Parathyroid adenoma (tissue), 2 donors: ENCODE data around the gene ZNF831.

Source experiments
- H2AFZ ChIP-seq: fragments of 300-600 bp; sonication (generic); one replicate; pipeline ENCODE4 v1.7.0; 2017; ENCODE audit warnings: antibody characterized with exemption, mild to moderate bottlenecking
- H3K27ac ChIP-seq: fragments of 300-600 bp; sonication (generic); one replicate; pipeline ENCODE4 v1.7.0; 2017
- H3K27me3 ChIP-seq: fragments of 300-600 bp; sonication (generic); one replicate; pipeline ENCODE4 v1.7.0; 2017; ENCODE audit warnings: low read length; ENCODE audit not compliant: control insufficient read depth, insufficient read depth
- H3K36me3 ChIP-seq: fragments of 300-600 bp; sonication (generic); one replicate; pipeline ENCODE4 v1.7.0; 2017; ENCODE audit warnings: low read length; ENCODE audit not compliant: control insufficient read depth, insufficient read depth
- H3K4me1 ChIP-seq: fragments of 300-600 bp; sonication (generic); one replicate; pipeline ENCODE4 v1.7.0; 2017; ENCODE audit warnings: control low read depth
- H3K4me2 ChIP-seq: fragments of 300-600 bp; sonication (generic); one replicate; pipeline ENCODE4 v1.7.0; 2017; ENCODE audit warnings: low read length
- H3K4me3 ChIP-seq: fragments of 300-600 bp; sonication (generic); one replicate; pipeline ENCODE4 v1.7.0; 2017; ENCODE audit warnings: low read depth, low read length
- H3K79me2 ChIP-seq: fragments of 300-600 bp; sonication (generic); one replicate; pipeline ENCODE4 v1.7.0; 2017; ENCODE audit warnings: control low read depth
- H3K9ac ChIP-seq: fragments of 300-600 bp; sonication (generic); one replicate; pipeline ENCODE4 v1.7.0; 2017; ENCODE audit warnings: mild to moderate bottlenecking
- H3K9me3 ChIP-seq: fragments of 300-600 bp; sonication (generic); one replicate; pipeline ENCODE4 v1.7.0; 2017; ENCODE audit warnings: low read length; ENCODE audit not compliant: control insufficient read depth
- TF ChIP-seq, protein P1 (sequence below): fragments of 300-600 bp; sonication (generic); IDR thresholded peaks from one replicate; pipeline ENCODE4 v1.7.0; 2017; ENCODE audit warnings: antibody characterized with exemption, mild to moderate bottlenecking
- donor health status: primary hyperparathyroidism.

ZNF831 gene

GRCh38 chr20:59259946-59260345 is 96.3 kb downstream of the ZNF831 start:
- H2AFZ ChIP-seq, result no peak overlapping the region
- H3K4me3 ChIP-seq, result no peak overlapping the region
- H3K4me1 ChIP-seq, result no peaks in the 10 kb centered on the region
- no peaks in the 10 kb centered on the region for H3K79me2 ChIP-seq
- H3K9ac ChIP-seq, result no peak overlapping the region
- H3K36me3 ChIP-seq, result no peaks in the 10 kb centered on the region
- no peak overlapping the region for H3K4me2 ChIP-seq
- TF ChIP-seq, protein P1, sequence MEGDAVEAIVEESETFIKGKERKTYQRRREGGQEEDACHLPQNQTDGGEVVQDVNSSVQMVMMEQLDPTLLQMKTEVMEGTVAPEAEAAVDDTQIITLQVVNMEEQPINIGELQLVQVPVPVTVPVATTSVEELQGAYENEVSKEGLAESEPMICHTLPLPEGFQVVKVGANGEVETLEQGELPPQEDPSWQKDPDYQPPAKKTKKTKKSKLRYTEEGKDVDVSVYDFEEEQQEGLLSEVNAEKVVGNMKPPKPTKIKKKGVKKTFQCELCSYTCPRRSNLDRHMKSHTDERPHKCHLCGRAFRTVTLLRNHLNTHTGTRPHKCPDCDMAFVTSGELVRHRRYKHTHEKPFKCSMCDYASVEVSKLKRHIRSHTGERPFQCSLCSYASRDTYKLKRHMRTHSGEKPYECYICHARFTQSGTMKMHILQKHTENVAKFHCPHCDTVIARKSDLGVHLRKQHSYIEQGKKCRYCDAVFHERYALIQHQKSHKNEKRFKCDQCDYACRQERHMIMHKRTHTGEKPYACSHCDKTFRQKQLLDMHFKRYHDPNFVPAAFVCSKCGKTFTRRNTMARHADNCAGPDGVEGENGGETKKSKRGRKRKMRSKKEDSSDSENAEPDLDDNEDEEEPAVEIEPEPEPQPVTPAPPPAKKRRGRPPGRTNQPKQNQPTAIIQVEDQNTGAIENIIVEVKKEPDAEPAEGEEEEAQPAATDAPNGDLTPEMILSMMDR, result no peak
- no peaks in the 10 kb centered on the region for H3K9me3 ChIP-seq
- no peaks in the 10 kb centered on the region for H3K27me3 ChIP-seq
- H3K27ac ChIP-seq, result no peak overlapping the region

GRCh38 chr20:59265298-59265697 is 101.7 kb downstream of the ZNF831 start:
- no peaks in the 10 kb centered on the region for H3K36me3 ChIP-seq
- no peaks in the 10 kb centered on the region for H3K9me3 ChIP-seq
- H3K4me2 ChIP-seq, result no peak overlapping the region
- no peak overlapping the region for H3K9ac ChIP-seq
- TF ChIP-seq, protein P1, result no peak
- no peak overlapping the region for H3K27ac ChIP-seq
- no peaks in the 10 kb centered on the region for H3K4me1 ChIP-seq
- no peaks in the 10 kb centered on the region for H3K79me2 ChIP-seq
- H2AFZ ChIP-seq, result no peak overlapping the region
- H3K4me3 ChIP-seq, result no peak overlapping the region
- no peaks in the 10 kb centered on the region for H3K27me3 ChIP-seq

- H3K9ac ChIP-seq, result no peak overlapping the region
- H3K27me3 ChIP-seq, result no peaks in the 10 kb centered on the region
- no peaks in the 10 kb centered on the region for H3K4me1 ChIP-seq
- H3K36me3 ChIP-seq, result no peaks in the 10 kb centered on the region
- H3K9me3 ChIP-seq, result no peaks in the 10 kb centered on the region
- H3K4me2 ChIP-seq, result no peak overlapping the region
- no peaks in the 10 kb centered on the region for H3K79me2 ChIP-seq
- TF ChIP-seq, protein P1, result no peak
- H3K27ac ChIP-seq, result no peak overlapping the region
- H2AFZ ChIP-seq, result no peak overlapping the region
- no peak overlapping the region for H3K4me3 ChIP-seq
Measured at GRCh38 chr20:59268870-59269269, 105.2 kb downstream of the ZNF831 start.

DNA sequence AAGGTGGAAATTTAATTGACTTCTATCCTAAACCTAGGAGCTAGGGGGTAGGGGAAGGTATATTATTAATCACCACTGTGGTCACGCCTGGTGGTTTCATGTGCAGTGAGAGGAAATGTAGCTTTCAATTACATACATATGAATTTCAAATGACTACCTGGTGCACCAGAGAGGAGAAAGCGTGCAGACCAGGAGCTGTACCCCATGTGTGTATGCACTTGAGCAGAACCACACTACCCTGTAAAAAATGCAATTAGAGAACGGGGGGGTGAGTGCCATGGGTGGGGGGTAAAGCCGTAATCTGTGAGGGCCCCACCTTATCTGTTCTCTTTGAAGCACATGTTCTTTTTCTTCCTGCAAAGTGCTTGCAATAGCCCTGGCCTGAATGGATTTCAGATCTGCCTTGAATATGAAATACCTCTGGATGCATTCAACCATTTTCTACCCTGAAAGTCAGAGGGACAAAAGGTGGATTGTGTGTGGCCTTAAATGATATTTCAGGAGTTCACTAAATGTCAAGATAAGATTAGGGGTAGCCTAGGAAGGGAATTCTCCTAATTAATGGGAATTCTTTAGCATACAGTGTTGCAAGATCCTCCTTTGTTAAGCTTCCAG is 105.9 kb downstream of the ZNF831 start:
- TF ChIP-seq, protein P1, result no peak
- H3K9ac ChIP-seq, result no peak overlapping the region

DNA sequence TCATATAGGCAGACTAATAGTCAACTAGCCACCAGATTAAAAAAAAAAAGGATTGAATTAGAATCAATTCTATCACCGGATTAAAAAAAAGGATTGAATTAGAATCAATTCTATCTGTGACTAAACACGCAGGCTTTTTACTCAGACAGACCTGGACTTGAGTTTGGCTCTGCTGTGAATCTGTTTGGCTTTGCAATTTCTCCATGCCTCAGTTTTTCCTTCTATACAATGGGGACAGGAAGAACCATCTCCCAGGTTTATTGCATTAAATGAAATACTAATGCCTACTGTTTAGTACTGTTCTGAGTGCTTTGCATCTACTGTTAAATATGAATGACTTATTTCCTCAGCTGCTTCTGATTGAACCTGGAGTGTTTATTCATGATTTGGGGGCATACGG is 106.8 kb downstream of the ZNF831 start:
- Histone ChIP-seq H3K36me3 (no peaks in the 10 kb centered on the region), H3K27ac (no peak overlapping the region), H3K27me3 (no peaks in the 10 kb centered on the region), H3K9me3 (no peaks in the 10 kb centered on the region), H3K9ac (no peak overlapping the region), H3K4me3 (no peak overlapping the region), H3K4me1 (no peaks in the 10 kb centered on the region), H2AFZ (no peak overlapping the region), H3K79me2 (no peaks in the 10 kb centered on the region), H3K4me2 (no peak overlapping the region)
- TF ChIP-seq, protein P1, result no peak

More for the DNA sequence above, 105.9 kb downstream of the ZNF831 start:
- H3K79me2 ChIP-seq, result no peaks in the 10 kb centered on the region
- H3K36me3 ChIP-seq, result no peaks in the 10 kb centered on the region
- H3K27me3 ChIP-seq, result no peaks in the 10 kb centered on the region
- no peak overlapping the region for H2AFZ ChIP-seq
- no peak overlapping the region for H3K4me3 ChIP-seq
- H3K9me3 ChIP-seq, result no peaks in the 10 kb centered on the region
- no peak overlapping the region for H3K27ac ChIP-seq
- H3K4me2 ChIP-seq, result no peak overlapping the region
- H3K4me1 ChIP-seq, result no peaks in the 10 kb centered on the region
